Measurements from ENCODE around the gene EHMT2. TPM values are rescaled to one million over a fixed set of nuclear protein-coding genes. Genes with fewer than 3 reads are reported as not detected.
A peak's percentile ranks its signal among the peaks of the same experiment; 100 is the strongest.
"Not testable (repeated sequence)": the region's sequence is repeated elsewhere in the genome, so short reads cannot be mapped to it uniquely, and the experiment has no call there.

The EHMT2 gene
- total RNA-seq, 2 experiments from 2014 or later, result 45.5 to 46.0 TPM

GRCh38 chr6:31861919-31862343, 35.6 kb downstream of the EHMT2 start:
- CTCF ChIA-PET, result interaction anchor here (1.8 to 2.0 kb wide), 2 partner anchors 35 to 62 kb away, joined by 4 to 8 read pairs; partner anchors contain the start of gene HSPA1B
- H3K36me3 Mint-ChIP-seq, result peaks cover 12% of the 10 kb centered on the region
- no peaks in the 10 kb centered on the region for H3K9me3 Mint-ChIP-seq
- POLR2A ChIA-PET, result interaction anchor here (1.7 to 2.0 kb wide), 2 partner anchors 24 to 36 kb away, joined by 6 to 9 read pairs; partner anchors contain the start of gene EHMT2
- intact Hi-C loops (cut with micrococcal nuclease), result no loop called here
- peak overlapping the region; percentile 95 for H3K4me3 Mint-ChIP-seq
- H3K27ac Mint-ChIP-seq, result peak overlapping the region; percentile 89
- DNase-seq, result no peak
- H3K4me1 Mint-ChIP-seq (ENCODE audit: low read depth), result peaks cover 20% of the 10 kb centered on the region
- peaks cover 2% of the 10 kb centered on the region for H3K27me3 Mint-ChIP-seq

- intact Hi-C loops (cut with micrococcal nuclease), result no loop called here
- Mint-ChIP-seq H3K27me3 (peaks cover 2% of the 10 kb centered on the region), H3K9me3 (no peaks in the 10 kb centered on the region), H3K27ac (no peak overlapping the region), H3K4me1 (ENCODE audit: low read depth) (peaks cover 20% of the 10 kb centered on the region), H3K36me3 (peaks cover 12% of the 10 kb centered on the region), H3K4me3 (peak overlapping the region; percentile 95)
- ChIA-PET POLR2A (no interaction called here), CTCF (no interaction called here)
- DNase-seq, result no peak
Observed at GRCh38 chr6:31861150-31861549, 36.3 kb downstream of the EHMT2 start.

GRCh38 chr6:31860349-31860748, 37.1 kb downstream of the EHMT2 start:
- peaks cover 12% of the 10 kb centered on the region for H3K36me3 Mint-ChIP-seq
- H3K9me3 Mint-ChIP-seq, result no peaks in the 10 kb centered on the region
- ChIA-PET POLR2A (no interaction called here), CTCF (no interaction called here)
- H3K27ac Mint-ChIP-seq, result no peak overlapping the region
- intact Hi-C loops (cut with micrococcal nuclease), result no loop called here
- DNase-seq, result no peak
- H3K4me1 Mint-ChIP-seq (ENCODE audit: low read depth), result peaks cover 20% of the 10 kb centered on the region
- peaks cover 2% of the 10 kb centered on the region for H3K27me3 Mint-ChIP-seq
- H3K4me3 Mint-ChIP-seq, result no peak overlapping the region

- peaks cover 20% of the 10 kb centered on the region for H3K4me1 Mint-ChIP-seq (ENCODE audit: low read depth)
- no peak for DNase-seq
- H3K9me3 Mint-ChIP-seq, result no peaks in the 10 kb centered on the region
- intact Hi-C loops (cut with micrococcal nuclease), result no loop called here
- POLR2A ChIA-PET, result no interaction called here
- H3K36me3 Mint-ChIP-seq, result peaks cover 12% of the 10 kb centered on the region
- H3K27me3 Mint-ChIP-seq, result peaks cover 2% of the 10 kb centered on the region
- CTCF ChIA-PET, result interaction anchor here (1.0 kb wide), 1 partner anchor 130 kb away, joined by 3 read pairs; no protein-coding TSS in a partner anchor
- no peak overlapping the region for H3K4me3 Mint-ChIP-seq
- H3K27ac Mint-ChIP-seq, result no peak overlapping the region
Observed at GRCh38 chr6:31859923-31860322, 37.6 kb downstream of the EHMT2 start.

GRCh38 chr6:31858707-31859106, 38.8 kb downstream of the EHMT2 start:
- H3K9me3 Mint-ChIP-seq, result no peaks in the 10 kb centered on the region
- peaks cover 2% of the 10 kb centered on the region for H3K27me3 Mint-ChIP-seq
- H3K4me3 Mint-ChIP-seq, result no peak overlapping the region
- CTCF ChIA-PET, result interaction anchor here (1.0 kb wide), 1 partner anchor 129 kb away, joined by 3 read pairs; no protein-coding TSS in a partner anchor
- no peak for DNase-seq
- peaks cover 12% of the 10 kb centered on the region for H3K36me3 Mint-ChIP-seq
- H3K4me1 Mint-ChIP-seq (ENCODE audit: low read depth), result peaks cover 17% of the 10 kb centered on the region
- POLR2A ChIA-PET, result no interaction called here
- intact Hi-C loops (cut with micrococcal nuclease), result no loop called here
- no peak overlapping the region for H3K27ac Mint-ChIP-seq

- Mint-ChIP-seq H3K4me1 (ENCODE audit: low read depth) (peaks cover 14% of the 10 kb centered on the region), H3K36me3 (peaks cover 12% of the 10 kb centered on the region)
- H3K9me3 Mint-ChIP-seq; intact Hi-C loops (cut with micrococcal nuclease); CTCF ChIA-PET; DNase-seq; H3K27me3 Mint-ChIP-seq; POLR2A ChIA-PET; H3K27ac Mint-ChIP-seq; H3K4me3 Mint-ChIP-seq: not testable (repeated sequence)
Observed at GRCh38 chr6:31857774-31858173, 39.7 kb downstream of the EHMT2 start.

GRCh38 chr6:31851980-31852718, 45.3 kb downstream of the EHMT2 start:
- intact Hi-C loops (cut with micrococcal nuclease); H3K4me1 Mint-ChIP-seq (ENCODE audit: low read depth); H3K27ac Mint-ChIP-seq; DNase-seq; H3K36me3 Mint-ChIP-seq; H3K27me3 Mint-ChIP-seq; CTCF ChIA-PET; H3K4me3 Mint-ChIP-seq; POLR2A ChIA-PET; H3K9me3 Mint-ChIP-seq: not testable (repeated sequence)

- Mint-ChIP-seq H3K27me3 (no peaks in the 10 kb centered on the region), H3K27ac (no peak overlapping the region), H3K4me3 (no peak overlapping the region), H3K36me3 (peaks cover 6% of the 10 kb centered on the region), H3K4me1 (ENCODE audit: low read depth) (no peaks in the 10 kb centered on the region), H3K9me3 (peaks cover 6% of the 10 kb centered on the region)
- ChIA-PET CTCF (no interaction called here), POLR2A (no interaction called here)
- DNase-seq, result no peak
- intact Hi-C loops (cut with micrococcal nuclease), result no loop called here
Observed at GRCh38 chr6:31851485-31851832, 46.0 kb downstream of the EHMT2 start.

GRCh38 chr6:31850765-31851484, 46.6 kb downstream of the EHMT2 start:
- intact Hi-C loops (cut with micrococcal nuclease), result no loop called here
- H3K36me3 Mint-ChIP-seq, result peaks cover 6% of the 10 kb centered on the region

GRCh38 chr6:31847276-31847978, 50.1 kb downstream of the EHMT2 start:
- POLR2A ChIA-PET, result interaction anchor here (0.7 kb wide), 1 partner anchor 103 kb away, joined by 4 read pairs; no protein-coding TSS in a partner anchor
- Mint-ChIP-seq H3K4me3 (no peak overlapping the region), H3K27ac (no peak overlapping the region), H3K27me3 (no peaks in the 10 kb centered on the region), H3K36me3 (peaks cover 2% of the 10 kb centered on the region), H3K9me3 (no peaks in the 10 kb centered on the region), H3K4me1 (ENCODE audit: low read depth) (no peaks in the 10 kb centered on the region)
- CTCF ChIA-PET, result no interaction called here
- intact Hi-C loops (cut with micrococcal nuclease), result no loop called here
- no peak for DNase-seq

More at GRCh38 chr6:31850765-31851484, 46.6 kb downstream of the EHMT2 start:
- H3K27me3 Mint-ChIP-seq, result no peaks in the 10 kb centered on the region
- H3K4me1 Mint-ChIP-seq (ENCODE audit: low read depth), result no peaks in the 10 kb centered on the region
- POLR2A ChIA-PET, result interaction anchor here (0.7 kb wide), 1 partner anchor 93 kb away, joined by 3 read pairs; no protein-coding TSS in a partner anchor
- CTCF ChIA-PET, result no interaction called here
- no peak overlapping the region for H3K4me3 Mint-ChIP-seq
- peaks cover 6% of the 10 kb centered on the region for H3K9me3 Mint-ChIP-seq
- H3K27ac Mint-ChIP-seq, result no peak overlapping the region
- DNase-seq, result no peak

- ChIA-PET CTCF (interaction anchor here (0.7 kb wide), 1 partner anchor 11 kb away, joined by 3 read pairs; no protein-coding TSS in a partner anchor), POLR2A (interaction anchor here (0.6 kb wide), 2 partner anchors 14 to 39 kb away, joined by 3 read pairs; no protein-coding TSS in a partner anchor)
- intact Hi-C loops (cut with micrococcal nuclease), result no loop called here
- Mint-ChIP-seq H3K27ac (no peak overlapping the region), H3K9me3 (no peaks in the 10 kb centered on the region), H3K36me3 (peaks cover 17% of the 10 kb centered on the region), H3K4me3 (no peak overlapping the region), H3K4me1 (ENCODE audit: low read depth) (no peaks in the 10 kb centered on the region), H3K27me3 (no peaks in the 10 kb centered on the region)
- no peak for DNase-seq
Observed at GRCh38 chr6:31844507-31844906, 53.0 kb downstream of the EHMT2 start.

- Mint-ChIP-seq H3K4me3 (no peak overlapping the region), H3K36me3 (peaks cover 42% of the 10 kb centered on the region), H3K9me3 (no peaks in the 10 kb centered on the region), H3K27me3 (no peaks in the 10 kb centered on the region), H3K27ac (no peak overlapping the region), H3K4me1 (ENCODE audit: low read depth) (peaks cover 16% of the 10 kb centered on the region)
- POLR2A ChIA-PET, result no interaction called here
- DNase-seq, result no peak
- intact Hi-C loops (cut with micrococcal nuclease), result no loop called here
- CTCF ChIA-PET, result no interaction called here
Observed at GRCh38 chr6:31842053-31842452, 55.4 kb downstream of the EHMT2 start.

All from activated CD4-positive, alpha-beta memory T cell treated with anti-CD3 and anti-CD28 coated beads for 36 hours (primary cell).